Esophagus muscularis mucosa (tissue), 4 donors: ENCODE results near the gene ABCC11.

Experiments
- EP300 ChIP-seq: sonication (generic); formaldehyde crosslinking; IDR thresholded peaks from one replicate; pipeline ENCODE4 v1.6.1; 2017; ENCODE audit warnings: antibody characterized with exemption
- POLR2A ChIP-seq: fragments of 450-650 bp; IDR thresholded peaks from one replicate; pipeline ENCODE4 v1.6.1; 2017; ENCODE audit warnings: antibody characterized with exemption, moderate library complexity, mild to moderate bottlenecking, low read depth
- POLR2AphosphoS5 ChIP-seq, 2 donors: sonication (generic); formaldehyde crosslinking; IDR thresholded peaks; one replicate each; pipeline ENCODE4 v1.6.1; 2017; ENCODE audit warnings: antibody characterized with exemption in 2 of 2
- TF ChIP-seq, protein P1 (sequence below), 3 experiments: fragments of 200-600 bp in 2 of 3; fragments of 450-650 bp in 1 of 3; sonication (generic) in 2 of 3; IDR thresholded peaks; one replicate each; pipeline ENCODE4 v1.5.1; 2017 to 2019; ENCODE audit warnings: antibody characterized with exemption in 3 of 3, mild to moderate bottlenecking in 2 of 3, moderate library complexity in 1 of 3

DNA sequence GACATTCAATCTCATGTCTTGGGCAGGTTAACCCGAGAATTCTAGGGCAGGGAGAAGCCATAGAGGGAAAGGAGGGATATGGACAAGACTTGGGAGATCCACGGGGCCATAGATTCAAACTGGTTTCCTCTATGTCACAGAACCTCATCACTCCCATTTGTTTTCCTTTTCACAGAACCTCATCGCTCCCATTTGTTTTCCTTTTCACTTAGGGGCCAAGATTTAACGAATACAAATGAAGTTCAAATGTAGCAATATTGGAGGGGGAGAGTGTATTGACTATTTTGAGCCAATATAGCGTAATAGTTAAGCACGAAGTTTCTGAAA is 42.6 kb downstream of the ABCC11 start:
- TF ChIP-seq, protein P1, sequence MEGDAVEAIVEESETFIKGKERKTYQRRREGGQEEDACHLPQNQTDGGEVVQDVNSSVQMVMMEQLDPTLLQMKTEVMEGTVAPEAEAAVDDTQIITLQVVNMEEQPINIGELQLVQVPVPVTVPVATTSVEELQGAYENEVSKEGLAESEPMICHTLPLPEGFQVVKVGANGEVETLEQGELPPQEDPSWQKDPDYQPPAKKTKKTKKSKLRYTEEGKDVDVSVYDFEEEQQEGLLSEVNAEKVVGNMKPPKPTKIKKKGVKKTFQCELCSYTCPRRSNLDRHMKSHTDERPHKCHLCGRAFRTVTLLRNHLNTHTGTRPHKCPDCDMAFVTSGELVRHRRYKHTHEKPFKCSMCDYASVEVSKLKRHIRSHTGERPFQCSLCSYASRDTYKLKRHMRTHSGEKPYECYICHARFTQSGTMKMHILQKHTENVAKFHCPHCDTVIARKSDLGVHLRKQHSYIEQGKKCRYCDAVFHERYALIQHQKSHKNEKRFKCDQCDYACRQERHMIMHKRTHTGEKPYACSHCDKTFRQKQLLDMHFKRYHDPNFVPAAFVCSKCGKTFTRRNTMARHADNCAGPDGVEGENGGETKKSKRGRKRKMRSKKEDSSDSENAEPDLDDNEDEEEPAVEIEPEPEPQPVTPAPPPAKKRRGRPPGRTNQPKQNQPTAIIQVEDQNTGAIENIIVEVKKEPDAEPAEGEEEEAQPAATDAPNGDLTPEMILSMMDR (IDR thresholded peaks at IDR 0.05): no peak
- no peak for TF ChIP-seq POLR2AphosphoS5 (IDR thresholded peaks at IDR 0.05)
- TF ChIP-seq EP300: no peak
- TF ChIP-seq POLR2A: no peak
